ENCODE data around the gene COA8. TPM values are rescaled to one million over a fixed set of nuclear protein-coding genes. Genes with fewer than 3 reads are reported as not detected.
A peak's percentile ranks its signal among the peaks of the same experiment; 100 is the strongest.

COA8 gene
- polyA plus RNA-seq, 1 of the 3 experiments (the other 2 are of a cell fraction) = 25.2 TPM

GRCh38 chr14:103549361-103550311, 13.1 kb upstream of the COA8 start:
- Histone ChIP-seq H3F3A (replicated peaks; ENCODE audit: insufficient read depth) (peaks cover 17% of the 10 kb centered on the region), H4K20me1 (ENCODE audit: insufficient read depth) (peaks cover 17% of the 10 kb centered on the region), H3K9me2 (no peaks in the 10 kb centered on the region), H3K36me3 (replicated peaks in 1 of 2; ENCODE audit: control insufficient read depth in 1 of 2, insufficient read depth in 2 of 2, low read length in 1 of 2) (no peaks in the 10 kb centered on the region), H3K79me2 (ENCODE audit: insufficient read depth) (peaks cover 36% of the 10 kb centered on the region), H3K4me3 (ENCODE audit: low read depth in 2 of 2, low read length in 1 of 2) (no peak overlapping the region), H2AFZ (ENCODE audit: low read depth) (no peak overlapping the region), H3K4me2 (no peak overlapping the region), H3K4me1 (ENCODE audit: control insufficient read depth in 1 of 2, insufficient read depth in 2 of 2, low read depth in 1 of 2, low read length in 1 of 2) (peaks cover 9 to 19% of the 10 kb centered on the region in 2 experiments; a peak in 3 of 4 replicates), H3K9ac (no peak overlapping the region), H3K27me3 (ENCODE audit: insufficient read depth) (no peaks in the 10 kb centered on the region), H3K9me3 (no peaks in the 10 kb centered on the region), H3K27ac (ENCODE audit: low read depth in 2 of 2, low read length in 1 of 2) (no peak overlapping the region)
- POLR2A ChIA-PET = interaction anchor here (1.0 kb wide), 1 partner anchor 12 kb away, joined by 3 read pairs; no protein-coding TSS in a partner anchor
- CTCF ChIA-PET = interaction anchor here (1.2 to 11.6 kb wide), 3 partner anchors 10 to 48 kb away, joined by 7 to 194 read pairs (median 120); partner anchors contain the start of gene CKB
- peak; percentile 38 for DNase-seq
- WGBS (ENCODE audit: low lambda C conversion rate) = 88% methylated on average over 23 of the region's 30 CpGs
- TF ChIP-seq TEAD4 (IDR thresholded peaks at IDR 0.05; ENCODE audit: borderline replicate concordance, insufficient read depth) = no peak
- no peak for TF ChIP-seq RXRA (IDR thresholded peaks at IDR 0.05; ENCODE audit: borderline replicate concordance, low read depth)
- TF ChIP-seq CHD2 (IDR thresholded peaks at IDR 0.05; ENCODE audit: low read length, partially characterized antibody) = no peak
- TF ChIP-seq EZH2phosphoT487 (IDR thresholded peaks at IDR 0.05; ENCODE audit: borderline replicate concordance, low read depth) = no peak
- no peak for TF ChIP-seq RFX5 (IDR thresholded peaks at IDR 0.05; ENCODE audit: low read length)
- TF ChIP-seq GABPA (IDR thresholded peaks at IDR 0.05; ENCODE audit: low read depth) = no peak
- no peak for TF ChIP-seq POLR2AphosphoS5 (IDR thresholded peaks at IDR 0.05; ENCODE audit: low read depth, low read length)
- TF ChIP-seq SIN3A (IDR thresholded peaks at IDR 0.05; ENCODE audit: borderline replicate concordance, low read depth, low read length) = no peak
- TF ChIP-seq JUND (IDR thresholded peaks at IDR 0.05) = no peak
- TF ChIP-seq ZBTB33 (IDR thresholded peaks at IDR 0.05; ENCODE audit: borderline replicate concordance, low read depth) = no peak
- no peak for TF ChIP-seq EP300 (IDR thresholded peaks at IDR 0.05; ENCODE audit: borderline replicate concordance in 1 of 2, low read depth in 1 of 2, low read length in 1 of 2)
- no peak for TF ChIP-seq SMC3 (IDR thresholded peaks at IDR 0.05; ENCODE audit: low read depth, low read length)
- TF ChIP-seq TAF1 (IDR thresholded peaks at IDR 0.05; ENCODE audit: borderline replicate concordance, low read depth, low read length) = no peak
- TF ChIP-seq RAD21 (IDR thresholded peaks at IDR 0.05; ENCODE audit: low read length) = no peak
- TF ChIP-seq YY1 (IDR thresholded peaks at IDR 0.05; ENCODE audit: low read depth) = no peak
- TF ChIP-seq MEF2A (IDR thresholded peaks at IDR 0.05; ENCODE audit: borderline replicate concordance, low read depth) = no peak
